Epithelial cell of proximal tubule (primary cell): ENCODE data around the gene USP26. TPM values are rescaled to one million over a fixed set of nuclear protein-coding genes. Genes with fewer than 3 reads are reported as not detected.
"Not testable (repeated sequence)": the region's sequence is repeated elsewhere in the genome, so short reads cannot be mapped to it uniquely, and the experiment has no call there.

ENCODE experiments used
- DNase-seq: peaks from one replicate; pipeline ENCODE4 v3.0.0-alpha.2; 2011; ENCODE audit warnings: low read depth
- H3K4me3 ChIP-seq: 2 replicates; pipeline ENCODE4 v1.5.1; 2011; ENCODE audit warnings: low read depth, mild to moderate bottlenecking, low read length
- total RNA-seq: library from RNA; depleted of rRNA; stranded (reverse); fragments of >200 nt; gene quantifications from 2 replicates; pipeline ENCODE4 v1.2.3, GENCODE V29; 2015
- TF ChIP-seq, protein P1 (sequence below): conservative IDR thresholded peaks from 2 replicates; pipeline ENCODE4 v1.5.1; 2012; ENCODE audit warnings: low read depth, mild to moderate bottlenecking, low read length

USP26 gene
- total RNA-seq, 1 donor from 2014 or later = not detected

DNA sequence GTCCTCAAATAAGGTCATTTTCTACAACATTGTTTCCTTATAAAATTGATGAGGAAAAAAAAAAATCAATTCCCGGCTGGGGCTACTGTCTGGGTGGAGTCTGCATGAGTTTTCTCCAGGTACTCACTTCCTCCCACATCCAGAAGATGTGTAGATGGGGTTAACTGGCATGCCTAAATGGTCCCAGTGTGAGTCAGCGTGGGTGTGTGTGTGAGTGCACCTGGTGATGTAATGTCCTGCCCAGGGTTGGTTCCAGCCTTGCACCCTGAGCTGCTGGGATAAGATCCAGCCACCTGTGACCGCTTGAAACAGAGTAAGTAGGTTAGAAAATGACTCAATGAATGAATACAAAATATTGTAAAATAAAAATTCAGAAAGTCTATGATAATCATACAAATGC lies 11.1 kb downstream of the USP26 start:
- TF ChIP-seq, protein P1, sequence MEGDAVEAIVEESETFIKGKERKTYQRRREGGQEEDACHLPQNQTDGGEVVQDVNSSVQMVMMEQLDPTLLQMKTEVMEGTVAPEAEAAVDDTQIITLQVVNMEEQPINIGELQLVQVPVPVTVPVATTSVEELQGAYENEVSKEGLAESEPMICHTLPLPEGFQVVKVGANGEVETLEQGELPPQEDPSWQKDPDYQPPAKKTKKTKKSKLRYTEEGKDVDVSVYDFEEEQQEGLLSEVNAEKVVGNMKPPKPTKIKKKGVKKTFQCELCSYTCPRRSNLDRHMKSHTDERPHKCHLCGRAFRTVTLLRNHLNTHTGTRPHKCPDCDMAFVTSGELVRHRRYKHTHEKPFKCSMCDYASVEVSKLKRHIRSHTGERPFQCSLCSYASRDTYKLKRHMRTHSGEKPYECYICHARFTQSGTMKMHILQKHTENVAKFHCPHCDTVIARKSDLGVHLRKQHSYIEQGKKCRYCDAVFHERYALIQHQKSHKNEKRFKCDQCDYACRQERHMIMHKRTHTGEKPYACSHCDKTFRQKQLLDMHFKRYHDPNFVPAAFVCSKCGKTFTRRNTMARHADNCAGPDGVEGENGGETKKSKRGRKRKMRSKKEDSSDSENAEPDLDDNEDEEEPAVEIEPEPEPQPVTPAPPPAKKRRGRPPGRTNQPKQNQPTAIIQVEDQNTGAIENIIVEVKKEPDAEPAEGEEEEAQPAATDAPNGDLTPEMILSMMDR = no peak
- no peak overlapping the region for H3K4me3 ChIP-seq
- peak; percentile 16 for DNase-seq

DNA sequence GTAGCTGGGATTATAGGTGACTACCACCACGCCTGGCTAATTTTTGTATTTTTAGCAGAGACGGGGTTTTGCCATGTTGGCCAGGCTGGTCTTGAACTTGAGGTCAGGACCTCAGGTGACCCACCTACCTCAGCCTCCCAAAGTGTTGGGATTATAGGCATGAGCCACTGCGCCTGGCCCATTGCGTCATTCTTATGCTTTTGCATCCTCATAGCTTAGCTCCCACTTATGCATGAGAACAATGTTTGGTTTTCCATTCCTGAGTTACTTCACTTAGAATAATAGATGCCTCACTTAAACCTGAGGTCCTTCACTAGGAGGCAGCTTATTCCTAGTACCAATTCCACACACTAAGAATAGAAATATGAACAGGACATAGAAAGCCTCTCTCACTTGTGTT lies 11.9 kb downstream of the USP26 start:
- not testable (repeated sequence) for H3K4me3 ChIP-seq, DNase-seq

DNA sequence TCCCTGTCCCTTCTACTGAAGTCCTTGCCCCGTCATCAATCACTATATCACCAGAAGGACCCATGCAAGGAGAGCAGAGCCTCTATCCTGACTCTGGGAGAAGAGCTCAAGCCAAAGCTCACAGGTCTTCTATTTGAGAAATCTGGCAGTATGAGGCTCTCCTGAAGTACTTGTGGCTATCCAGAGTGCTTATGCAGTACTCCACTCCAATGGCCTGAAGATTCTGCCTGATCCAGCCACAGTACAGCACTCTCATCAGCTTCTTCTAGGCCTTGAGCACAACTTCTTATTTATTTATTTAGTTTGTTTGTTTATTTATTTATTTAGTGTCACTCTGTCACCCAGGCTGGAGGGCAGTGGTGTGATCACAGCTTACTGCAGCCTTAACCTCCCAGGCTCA lies 13.0 kb downstream of the USP26 start:
- DNase-seq = no peak
- TF ChIP-seq, protein P1 = no peak
- no peak overlapping the region for H3K4me3 ChIP-seq

DNA sequence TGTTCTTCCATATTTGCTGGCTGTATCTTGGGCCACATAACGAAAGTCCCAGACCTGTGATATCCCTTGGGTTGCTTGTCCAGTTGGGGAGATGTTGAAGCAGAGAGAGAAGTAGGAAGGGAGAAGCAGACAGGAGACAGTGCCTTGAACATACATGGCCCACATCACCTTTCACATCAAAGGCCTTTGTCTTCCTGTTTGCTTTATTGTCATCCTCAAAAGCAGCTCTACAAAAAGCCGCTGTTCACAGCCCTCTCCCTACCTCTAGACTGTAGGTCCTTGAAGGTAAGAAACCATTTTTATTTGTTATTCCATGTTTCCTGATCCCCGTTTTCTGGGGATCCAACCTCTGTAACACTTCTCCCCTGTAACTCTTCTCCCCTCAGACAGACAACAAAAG lies 14.9 kb downstream of the USP26 start:
- no peak for DNase-seq
- TF ChIP-seq, protein P1 = no peak
- H3K4me3 ChIP-seq = no peak overlapping the region

DNA sequence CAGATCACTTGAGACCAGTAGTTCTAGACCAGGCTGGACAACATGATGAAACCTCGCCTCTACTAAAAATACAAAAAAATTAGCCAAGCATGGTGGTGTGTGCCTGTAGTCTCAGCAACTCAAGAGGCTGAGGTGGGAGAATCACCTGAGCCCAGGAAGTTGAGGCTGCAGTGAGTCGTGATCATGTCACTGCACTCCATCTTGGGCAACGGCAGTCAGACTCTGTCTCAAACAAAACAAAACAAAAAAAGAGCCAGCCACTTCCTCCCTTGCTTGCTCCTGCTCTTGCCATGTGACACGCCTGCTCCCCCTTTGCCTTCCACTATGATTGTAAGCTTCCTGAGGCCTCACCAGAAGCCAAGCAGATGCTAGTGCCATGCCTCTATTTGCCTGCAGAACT lies 19.1 kb downstream of the USP26 start:
- not testable (repeated sequence) for H3K4me3 ChIP-seq, DNase-seq

DNA sequence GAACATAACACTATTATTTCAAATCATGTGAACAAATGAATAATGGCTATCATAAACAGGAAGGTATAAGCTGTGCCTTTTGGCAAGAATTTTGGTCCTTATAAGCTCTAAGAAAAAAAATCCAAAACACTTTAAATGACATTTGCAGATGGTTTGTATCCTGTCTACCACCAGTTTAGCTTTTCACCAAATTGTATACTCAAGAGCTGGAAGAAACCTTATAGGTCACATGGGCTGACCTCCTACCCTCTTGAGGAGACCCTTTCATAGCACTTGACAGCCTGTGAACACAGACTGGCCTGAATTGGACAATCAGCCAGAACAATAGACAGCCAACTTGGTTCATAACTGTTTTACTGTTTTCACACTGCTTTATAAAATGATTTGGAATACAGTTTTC lies 24.3 kb downstream of the USP26 start:
- H3K4me3 ChIP-seq = no peak overlapping the region
- no peak for DNase-seq
- TF ChIP-seq, protein P1 = no peak

DNA sequence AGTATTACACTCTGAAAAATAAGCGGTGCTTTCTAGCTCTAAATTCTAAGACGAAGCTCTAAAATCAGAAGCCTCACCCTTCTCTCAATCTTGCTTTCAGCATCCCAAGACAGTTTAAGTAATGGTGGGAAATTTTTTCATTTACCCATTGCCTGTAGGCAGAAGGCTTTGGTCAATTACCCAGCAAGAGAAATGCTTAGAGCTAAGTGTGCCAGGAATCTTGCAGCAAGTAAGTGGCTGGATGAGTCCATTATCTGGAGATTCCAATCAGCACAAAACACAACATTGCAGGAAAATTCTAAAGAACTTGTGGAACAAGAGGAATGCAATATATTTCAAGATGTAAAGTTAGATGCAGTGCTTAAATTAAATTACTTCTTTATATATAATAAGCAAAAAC lies 28.4 kb downstream of the USP26 start:
- H3K4me3 ChIP-seq = no peak overlapping the region
- no peak for DNase-seq
- TF ChIP-seq, protein P1 = no peak

DNA sequence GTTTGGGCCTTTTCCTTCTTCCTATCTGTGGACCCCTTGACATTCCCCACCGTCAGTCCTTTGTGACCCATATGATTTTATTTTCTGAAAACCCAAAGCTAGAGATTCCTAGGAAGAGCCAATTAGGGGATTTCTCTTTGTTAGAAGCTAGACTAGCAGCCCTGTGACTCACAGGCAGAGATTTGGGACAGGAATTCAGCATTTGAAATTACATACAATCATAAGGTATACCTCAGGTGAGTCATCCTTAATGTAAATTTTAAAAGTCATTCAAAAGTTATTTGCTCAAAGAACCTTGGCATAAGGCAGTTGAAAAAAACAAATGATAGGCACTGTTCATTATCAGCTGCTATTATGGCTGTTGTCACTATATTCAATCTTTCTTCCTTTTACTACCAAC lies 40.6 kb downstream of the USP26 start:
- TF ChIP-seq, protein P1 = no peak
- H3K4me3 ChIP-seq = no peak overlapping the region
- no peak for DNase-seq
